Measurements from ENCODE around the gene NDOR1.
A peak's percentile ranks its signal among the peaks of the same experiment; 100 is the strongest.
"Not testable (repeated sequence)": the region's sequence is repeated elsewhere in the genome, so short reads cannot be mapped to it uniquely, and the experiment has no call there.

Gene NDOR1

GRCh38 chr9:137233143-137233980 lies 27.9 kb downstream of the NDOR1 start:
- no peak for FAIRE-seq

GRCh38 chr9:137234055-137234697 lies 28.7 kb downstream of the NDOR1 start:
- no peak for FAIRE-seq

GRCh38 chr9:137234758-137235423 lies 29.4 kb downstream of the NDOR1 start:
- FAIRE-seq, result no peak

DNA sequence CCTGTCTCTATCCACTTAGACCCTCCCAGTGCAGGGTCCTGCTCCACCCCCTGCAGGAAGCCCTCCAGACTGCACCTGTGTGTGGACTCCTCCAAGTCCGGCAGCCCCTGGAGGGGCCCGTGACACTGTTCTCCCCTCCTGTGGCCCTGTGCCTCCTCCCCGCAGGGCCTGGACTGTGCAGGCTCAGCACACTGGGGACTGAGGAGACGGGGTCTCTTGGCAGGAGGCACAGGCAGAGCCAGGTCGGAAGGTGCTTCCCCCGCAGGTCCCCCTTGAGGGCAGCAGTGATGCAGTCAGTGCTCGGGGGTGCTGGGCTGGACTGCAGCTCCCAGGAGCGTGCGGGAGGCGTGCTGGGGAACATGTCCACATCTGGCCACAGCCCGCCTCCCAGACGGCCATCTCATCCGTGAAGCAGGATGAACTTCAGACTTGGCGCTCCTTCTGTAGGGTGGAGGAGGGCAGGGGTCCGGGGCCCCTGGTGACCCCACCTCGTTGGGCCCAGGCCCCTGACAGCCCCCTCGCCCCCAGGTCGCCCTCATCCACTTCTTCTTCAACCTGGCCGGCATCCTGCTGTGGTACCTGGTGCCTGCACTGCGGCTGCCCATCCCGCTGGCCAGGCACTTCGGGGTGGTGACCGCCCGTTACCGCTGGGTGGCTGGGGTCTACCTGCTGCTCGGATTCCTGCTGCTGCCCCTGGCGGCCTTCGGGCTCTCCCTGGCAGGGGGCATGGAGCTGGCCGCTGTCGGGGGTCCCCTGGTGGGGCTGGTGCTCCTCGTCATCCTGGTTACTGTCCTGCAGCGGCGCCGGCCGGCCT lies 30.1 kb downstream of the NDOR1 start:
- FAIRE-seq, result no peak

- no peak for FAIRE-seq
Measured at GRCh38 chr9:137236238-137236935, 30.9 kb downstream of the NDOR1 start.

DNA sequence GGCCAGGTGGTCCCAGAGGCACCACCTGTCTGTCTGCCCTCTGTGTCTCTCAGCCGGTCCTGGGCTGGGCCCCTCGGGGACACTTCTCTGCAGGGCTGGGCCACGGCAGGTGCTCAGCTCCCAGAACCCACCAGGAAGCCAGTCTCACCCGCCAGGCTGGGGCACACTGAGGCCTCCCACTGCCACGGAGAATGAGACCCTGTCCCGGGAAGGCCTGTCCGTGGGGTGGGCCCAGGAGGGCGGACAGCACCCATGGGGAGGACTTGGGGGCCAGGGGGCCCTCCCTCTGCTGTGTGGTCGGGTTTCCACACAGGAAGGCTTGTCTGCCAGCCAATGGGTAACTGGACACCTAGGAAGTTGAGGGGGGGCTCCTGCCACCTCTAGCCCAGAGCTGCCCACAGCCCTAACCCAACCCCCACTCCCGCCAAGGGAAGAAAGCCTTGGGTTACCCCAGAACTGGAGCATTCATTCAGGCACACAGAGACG lies 31.5 kb downstream of the NDOR1 start:
- no peak for FAIRE-seq

GRCh38 chr9:137237759-137238726 lies 32.5 kb downstream of the NDOR1 start:
- FAIRE-seq, result no peak

- FAIRE-seq, result not testable (repeated sequence)
Measured at GRCh38 chr9:137239541-137240200, 34.2 kb downstream of the NDOR1 start.

- FAIRE-seq, result no peak
Measured at GRCh38 chr9:137240318-137240840, 34.9 kb downstream of the NDOR1 start.

- peak; percentile 98 for FAIRE-seq
Measured at GRCh38 chr9:137240841-137241489, 35.5 kb downstream of the NDOR1 start, which contains the start of gene TUBB4B. TSS of gene TUBB4B (plus strand) at chr9:137241287. CDS start at chr9:137241361, 74 bp downstream.

GRCh38 chr9:137241490-137242268 lies 36.2 kb downstream of the NDOR1 start:
- FAIRE-seq, result no peak

DNA sequence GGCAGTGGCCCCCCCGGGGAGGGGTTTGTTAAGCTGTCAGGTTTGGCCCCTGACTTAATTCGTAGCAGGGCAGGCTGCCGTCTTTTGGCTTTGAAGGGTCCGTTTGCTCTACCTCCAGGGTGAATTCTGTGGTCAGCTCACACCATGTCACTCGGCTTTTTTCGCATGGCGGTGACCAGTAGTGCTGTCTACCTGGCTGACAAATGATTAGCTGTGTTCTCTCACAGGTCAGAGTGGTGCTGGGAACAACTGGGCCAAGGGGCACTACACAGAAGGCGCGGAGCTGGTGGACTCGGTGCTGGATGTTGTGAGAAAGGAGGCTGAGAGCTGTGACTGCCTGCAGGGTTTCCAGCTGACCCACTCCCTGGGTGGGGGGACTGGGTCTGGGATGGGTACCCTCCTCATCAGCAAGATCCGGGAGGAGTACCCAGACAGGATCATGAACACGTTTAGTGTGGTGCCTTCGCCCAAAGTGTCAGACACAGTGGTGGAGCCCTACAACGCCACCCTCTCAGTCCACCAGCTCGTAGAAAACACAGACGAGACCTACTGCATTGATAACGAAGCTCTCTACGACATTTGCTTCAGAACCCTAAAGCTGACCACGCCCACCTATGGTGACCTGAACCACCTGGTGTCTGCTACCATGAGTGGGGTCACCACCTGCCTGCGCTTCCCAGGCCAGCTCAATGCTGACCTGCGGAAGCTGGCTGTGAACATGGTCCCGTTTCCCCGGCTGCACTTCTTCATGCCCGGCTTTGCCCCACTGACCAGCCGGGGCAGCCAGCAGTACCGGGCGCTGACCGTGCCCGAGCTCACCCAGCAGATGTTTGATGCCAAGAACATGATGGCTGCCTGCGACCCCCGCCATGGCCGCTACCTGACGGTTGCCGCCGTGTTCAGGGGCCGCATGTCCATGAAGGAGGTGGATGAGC lies 37.0 kb downstream of the NDOR1 start:
- FAIRE-seq, result no peak

DNA sequence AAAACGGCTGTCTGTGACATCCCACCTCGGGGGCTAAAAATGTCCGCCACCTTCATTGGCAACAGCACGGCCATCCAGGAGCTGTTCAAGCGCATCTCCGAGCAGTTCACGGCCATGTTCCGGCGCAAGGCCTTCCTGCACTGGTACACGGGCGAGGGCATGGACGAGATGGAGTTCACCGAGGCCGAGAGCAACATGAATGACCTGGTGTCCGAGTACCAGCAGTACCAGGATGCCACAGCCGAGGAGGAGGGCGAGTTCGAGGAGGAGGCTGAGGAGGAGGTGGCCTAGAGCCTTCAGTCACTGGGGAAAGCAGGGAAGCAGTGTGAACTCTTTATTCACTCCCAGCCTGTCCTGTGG lies 37.7 kb downstream of the NDOR1 start:
- FAIRE-seq, result not testable (repeated sequence)

DNA sequence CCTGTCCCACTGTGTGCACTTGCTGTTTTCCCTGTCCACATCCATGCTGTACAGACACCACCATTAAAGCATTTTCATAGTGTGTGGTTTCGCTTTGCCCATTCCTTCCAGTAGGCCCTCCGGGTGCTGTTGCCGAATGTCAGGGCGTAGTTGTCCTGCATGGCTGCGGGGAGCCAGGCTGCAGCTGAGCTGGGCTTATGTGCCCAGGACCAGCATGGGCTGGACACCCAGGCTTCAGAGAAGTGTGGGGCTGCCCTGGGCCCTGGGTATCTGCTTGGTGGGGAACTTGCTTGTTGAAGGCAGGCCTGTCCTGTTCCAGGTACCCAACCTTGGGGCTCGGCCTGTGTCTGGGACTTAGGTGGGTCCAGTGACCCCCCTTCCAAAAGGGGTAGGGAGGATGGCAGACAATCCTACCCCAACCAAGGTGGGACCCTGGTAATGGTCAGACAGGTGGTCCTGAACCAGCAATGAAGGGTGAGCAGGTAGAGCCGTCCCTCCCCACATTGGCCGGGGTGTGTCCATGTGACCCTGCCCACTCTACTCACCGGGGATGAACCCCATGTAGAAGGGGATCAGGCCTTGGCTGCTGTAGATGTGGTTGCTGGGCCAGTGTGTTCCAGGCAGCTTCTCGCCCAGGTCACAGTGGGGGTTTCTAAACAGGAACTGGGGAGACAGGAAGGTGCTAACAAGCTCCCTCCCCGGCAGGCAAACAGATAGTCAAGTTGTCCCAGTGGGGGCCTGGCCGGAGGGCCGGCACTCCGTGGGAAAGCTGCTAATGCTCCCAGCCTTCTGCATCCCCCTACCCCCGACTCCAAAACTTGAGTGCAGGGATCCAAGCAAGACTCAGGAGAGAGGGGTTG lies 38.4 kb downstream of the NDOR1 start:
- no peak for FAIRE-seq

- no peak for FAIRE-seq
Measured at GRCh38 chr9:137244486-137245449, 39.3 kb downstream of the NDOR1 start.
